BLaER1 (cell line): Measurements from ENCODE around the gene OPCML.
A peak's percentile ranks its signal among the peaks of the same experiment; 100 is the strongest.

Experiments
- H3K27ac ChIP-seq: shearing (Covaris generic); formaldehyde crosslinking; 2 replicates; pipeline ENCODE4 v1.8.1; 2022
- H3K27me3 ChIP-seq: shearing (Covaris generic); formaldehyde crosslinking; 2 replicates; pipeline ENCODE4 v1.8.1; 2022
- H3K36me3 ChIP-seq: shearing (Covaris generic); formaldehyde crosslinking; 2 replicates; pipeline ENCODE4 v1.8.1; 2022
- H3K4me1 ChIP-seq: shearing (Covaris generic); formaldehyde crosslinking; 2 replicates; pipeline ENCODE4 v1.8.1; 2022
- H3K4me2 ChIP-seq: shearing (Covaris generic); formaldehyde crosslinking; 2 replicates; pipeline ENCODE4 v1.8.1; 2022
- H3K4me3 ChIP-seq: shearing (Covaris generic); formaldehyde crosslinking; 2 replicates; pipeline ENCODE4 v1.8.1; 2022
- H3K9ac ChIP-seq: shearing (Covaris generic); formaldehyde crosslinking; 2 replicates; pipeline ENCODE4 v1.8.1; 2022
- H3K9me3 ChIP-seq: shearing (Covaris generic); formaldehyde crosslinking; 2 replicates; pipeline ENCODE4 v1.8.1; 2022
- H4K20me1 ChIP-seq: shearing (Covaris generic); formaldehyde crosslinking; 2 replicates; pipeline ENCODE4 v1.8.1; 2022
- Cebpa-rat ChIP-seq: shearing (Covaris generic); IDR thresholded peaks from 2 replicates; pipeline ENCODE4 v1.8.1; 2022

OPCML gene

DNA sequence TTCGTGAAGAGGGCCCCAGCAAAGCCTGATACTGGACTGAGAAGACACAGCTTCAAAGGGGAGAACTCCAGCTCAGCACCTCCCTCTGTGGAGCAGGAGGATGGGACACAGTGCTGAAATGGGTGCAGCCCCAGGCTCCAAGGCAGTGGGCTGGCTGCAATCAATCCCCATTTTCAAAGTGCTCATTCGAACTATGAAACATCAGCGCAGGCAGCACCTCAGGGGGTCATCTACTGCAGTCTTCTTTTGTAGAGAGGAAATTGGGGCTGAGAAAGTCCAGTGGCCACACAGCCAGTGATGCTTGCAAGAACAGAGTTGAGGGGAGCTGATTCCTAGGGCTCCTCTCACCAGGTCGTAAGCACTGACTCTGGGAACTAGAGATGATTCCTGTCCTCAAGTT lies 25.1 kb downstream of the OPCML start:
- Histone ChIP-seq H3K9ac (no peak overlapping the region), H3K9me3 (no peaks in the 10 kb centered on the region), H3K27ac (no peak overlapping the region), H3K4me2 (peak overlapping the region; percentile 83), H3K36me3 (no peaks in the 10 kb centered on the region), H3K4me3 (no peak overlapping the region), H3K4me1 (peaks cover 44% of the 10 kb centered on the region), H4K20me1 (peaks cover 13% of the 10 kb centered on the region; the same call in 1 of the 2 replicates), H3K27me3 (no peaks in the 10 kb centered on the region; the same call in 1 of the 2 replicates)
- TF ChIP-seq Cebpa-rat, result no peak

DNA sequence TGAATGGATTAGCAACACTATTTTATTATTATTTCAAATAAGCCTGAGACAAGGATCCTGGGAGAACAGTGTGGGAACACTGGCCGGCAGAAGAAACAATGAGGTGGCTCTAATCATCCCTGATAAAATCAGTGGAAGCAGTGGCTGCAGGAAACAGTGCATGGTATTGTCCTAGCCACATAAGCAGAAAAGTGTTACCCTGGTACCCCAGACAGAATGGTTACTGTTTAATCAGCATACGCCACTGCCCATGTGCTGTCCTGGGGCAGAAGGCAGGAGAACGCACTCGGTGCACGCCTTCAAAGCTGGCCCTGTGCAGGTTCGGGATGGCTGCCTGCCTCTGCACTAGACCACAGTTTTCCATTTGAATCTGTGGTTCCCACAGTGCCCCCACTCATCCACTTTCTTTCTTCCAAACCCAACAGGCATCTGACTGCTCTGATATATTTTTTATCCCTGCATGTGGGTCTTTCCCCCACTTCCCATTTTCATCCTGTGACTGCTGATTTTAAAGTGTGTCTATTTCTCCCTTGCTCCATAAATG lies 25.7 kb downstream of the OPCML start:
- Histone ChIP-seq H3K9me3 (no peaks in the 10 kb centered on the region), H3K4me1 (peaks cover 48% of the 10 kb centered on the region), H3K9ac (no peak overlapping the region), H3K27ac (no peak overlapping the region), H3K27me3 (no peaks in the 10 kb centered on the region; the same call in 1 of the 2 replicates), H4K20me1 (peaks cover 13% of the 10 kb centered on the region; the same call in 1 of the 2 replicates), H3K4me3 (no peak overlapping the region), H3K36me3 (no peaks in the 10 kb centered on the region), H3K4me2 (peak overlapping the region; percentile 83)
- TF ChIP-seq Cebpa-rat, result no peak

DNA sequence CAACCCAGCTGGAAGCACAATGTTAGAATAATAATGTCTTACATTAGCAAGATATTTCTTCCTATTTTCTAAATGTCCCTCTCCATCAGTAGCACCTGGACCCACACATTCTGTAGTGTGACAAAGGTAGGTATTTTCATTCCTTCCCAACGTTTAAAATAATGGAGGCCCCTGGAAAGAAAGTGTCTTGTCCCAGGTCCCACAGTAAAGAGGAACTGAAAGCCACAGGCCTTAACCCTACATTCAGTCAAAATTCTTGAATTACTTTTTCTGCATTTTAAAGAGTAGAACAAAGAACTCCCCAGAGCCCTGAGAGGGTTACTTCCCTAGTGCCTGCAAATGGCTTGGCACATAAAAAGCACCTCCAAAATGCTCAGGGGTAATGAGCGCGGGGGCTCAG lies 26.3 kb downstream of the OPCML start:
- Histone ChIP-seq H3K36me3 (no peaks in the 10 kb centered on the region), H4K20me1 (peaks cover 13% of the 10 kb centered on the region; the same call in 1 of the 2 replicates), H3K27me3 (no peaks in the 10 kb centered on the region; the same call in 1 of the 2 replicates), H3K4me1 (peaks cover 54% of the 10 kb centered on the region), H3K4me2 (peak overlapping the region; percentile 83), H3K27ac (no peak overlapping the region), H3K9me3 (no peaks in the 10 kb centered on the region), H3K9ac (no peak overlapping the region), H3K4me3 (no peak overlapping the region)
- TF ChIP-seq Cebpa-rat, result no peak

DNA sequence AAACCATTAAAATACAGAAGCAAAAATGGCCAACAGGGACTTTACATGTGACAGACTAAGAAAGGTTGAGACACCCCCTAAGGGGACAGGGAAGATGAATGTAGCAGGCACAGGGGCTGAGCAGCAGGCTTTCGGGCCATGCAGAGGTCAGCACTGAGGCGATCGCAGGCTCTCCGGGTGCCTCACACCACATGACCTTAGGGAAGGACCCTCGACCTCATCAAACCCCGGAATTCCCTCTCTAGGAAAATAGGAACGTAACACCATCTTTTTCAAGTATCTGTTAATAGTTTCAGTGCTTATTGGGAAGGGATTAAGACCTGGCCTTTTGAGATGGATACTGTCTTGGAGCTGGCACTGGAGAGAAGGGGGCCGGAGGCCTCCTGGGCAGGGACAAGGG lies 27.4 kb downstream of the OPCML start:
- no peak for TF ChIP-seq Cebpa-rat
- no peaks in the 10 kb centered on the region for H3K9me3 ChIP-seq
- H3K4me1 ChIP-seq, result peaks cover 64% of the 10 kb centered on the region
- H3K9ac ChIP-seq, result no peak overlapping the region
- no peak overlapping the region for H3K27ac ChIP-seq
- no peaks in the 10 kb centered on the region; the same call in 1 of the 2 replicates for H3K27me3 ChIP-seq
- H4K20me1 ChIP-seq, result peaks cover 13% of the 10 kb centered on the region; the same call in 1 of the 2 replicates
- H3K36me3 ChIP-seq, result no peaks in the 10 kb centered on the region
- no peak overlapping the region for H3K4me3 ChIP-seq
- peak overlapping the region; percentile 83 for H3K4me2 ChIP-seq

DNA sequence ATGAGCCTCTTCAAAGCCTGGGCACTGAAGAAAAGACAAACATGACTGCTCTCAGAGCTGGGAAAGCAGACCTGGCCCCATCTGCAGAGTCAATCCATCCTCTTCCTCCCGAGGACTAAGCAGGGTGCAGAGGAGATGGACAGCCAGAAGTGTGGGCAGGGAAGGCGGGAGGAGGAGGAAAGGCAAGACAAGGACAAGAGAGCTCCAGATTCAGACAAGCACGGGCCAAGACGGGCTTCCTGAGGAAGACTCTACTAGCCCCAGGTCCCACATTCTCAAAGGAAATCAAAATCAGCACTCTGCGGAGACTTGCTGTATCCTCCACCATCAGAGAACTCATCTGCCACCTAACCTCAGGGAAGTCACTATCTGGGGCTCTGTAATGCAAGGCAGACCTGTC lies 28.5 kb downstream of the OPCML start:
- Histone ChIP-seq H3K4me3 (no peak overlapping the region), H3K9me3 (no peaks in the 10 kb centered on the region), H3K27me3 (no peaks in the 10 kb centered on the region; the same call in 1 of the 2 replicates), H3K4me1 (peaks cover 71% of the 10 kb centered on the region), H3K4me2 (no peak overlapping the region; the same call in 1 of the 2 replicates), H3K9ac (no peak overlapping the region), H3K27ac (no peak overlapping the region), H4K20me1 (peaks cover 13% of the 10 kb centered on the region; the same call in 1 of the 2 replicates), H3K36me3 (no peaks in the 10 kb centered on the region)
- TF ChIP-seq Cebpa-rat, result no peak

DNA sequence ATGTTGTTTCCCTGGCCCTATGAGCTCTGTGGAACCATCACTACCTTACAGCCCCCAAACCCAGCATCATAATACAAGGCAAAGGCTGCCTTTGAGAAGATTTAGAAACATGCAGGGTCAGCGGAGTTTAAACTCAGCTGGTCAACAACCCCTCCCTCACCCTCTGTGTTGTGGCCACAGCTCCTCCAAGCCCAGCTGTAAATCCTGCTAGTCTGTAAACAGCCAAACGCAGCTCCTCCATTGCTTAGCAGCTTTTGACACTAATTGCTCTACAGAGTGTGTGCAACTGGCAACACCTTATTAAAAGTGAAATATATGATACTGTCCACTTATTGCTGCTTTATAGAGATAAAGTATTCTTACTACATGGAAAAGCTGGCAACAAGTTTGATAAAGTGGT lies 29.1 kb downstream of the OPCML start:
- TF ChIP-seq Cebpa-rat, result no peak
- Histone ChIP-seq H3K4me2 (no peak overlapping the region), H3K27me3 (no peaks in the 10 kb centered on the region), H3K9ac (no peak overlapping the region), H3K4me1 (peaks cover 76% of the 10 kb centered on the region), H4K20me1 (peaks cover 13% of the 10 kb centered on the region; the same call in 1 of the 2 replicates), H3K9me3 (no peaks in the 10 kb centered on the region), H3K4me3 (no peak overlapping the region), H3K27ac (no peak overlapping the region), H3K36me3 (no peaks in the 10 kb centered on the region)

DNA sequence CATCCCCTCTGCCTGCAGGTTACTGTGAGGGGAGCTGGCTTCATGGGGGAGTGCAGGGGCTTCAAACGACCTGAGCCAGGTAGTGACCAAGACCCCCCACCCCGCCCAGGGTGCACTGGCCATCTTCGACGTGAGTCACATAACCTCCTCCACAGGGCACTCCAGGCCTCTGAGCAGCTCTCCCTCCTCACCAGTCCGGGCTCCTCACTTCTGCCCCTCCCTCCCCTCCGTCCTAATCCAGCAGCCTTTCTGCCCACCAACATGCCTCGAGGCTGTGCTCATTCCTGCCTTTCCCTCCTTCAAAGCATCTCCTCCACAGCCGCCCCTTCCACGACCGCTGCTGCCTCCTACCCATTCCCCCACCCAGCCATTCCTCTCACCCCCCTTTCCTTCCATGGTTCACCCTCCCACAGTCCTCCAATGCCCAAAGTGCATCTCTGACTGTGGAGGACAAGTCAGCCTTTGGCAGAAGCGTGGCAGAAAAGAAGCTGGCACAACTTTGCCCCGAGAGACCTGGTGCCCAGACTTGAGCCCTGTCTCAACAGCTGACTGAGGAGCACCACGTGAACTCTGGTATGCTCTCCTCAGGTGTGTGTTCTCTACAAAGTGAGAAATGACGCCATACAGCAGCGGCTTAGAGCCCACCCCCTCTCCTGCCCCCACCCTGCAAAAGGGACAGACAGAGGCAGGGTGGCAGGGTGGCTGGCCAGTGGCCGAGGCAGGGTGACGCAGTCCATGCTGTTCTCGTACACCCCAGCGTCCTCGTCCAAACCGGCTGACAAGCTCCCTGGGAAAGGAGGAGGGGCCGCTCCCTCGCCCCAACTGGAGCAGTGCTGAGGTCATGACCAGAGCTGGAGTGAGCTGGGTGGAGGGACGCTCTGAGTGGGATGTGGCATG lies 30.4 kb downstream of the OPCML start:
- Histone ChIP-seq H3K4me1 (peaks cover 81% of the 10 kb centered on the region), H3K9ac (no peak overlapping the region), H4K20me1 (peaks cover 13% of the 10 kb centered on the region; the same call in 1 of the 2 replicates), H3K4me3 (no peak overlapping the region), H3K27me3 (no peaks in the 10 kb centered on the region), H3K36me3 (no peaks in the 10 kb centered on the region), H3K4me2 (peak overlapping the region; percentile 42), H3K27ac (no peak overlapping the region), H3K9me3 (no peaks in the 10 kb centered on the region)
- TF ChIP-seq Cebpa-rat, result no peak

DNA sequence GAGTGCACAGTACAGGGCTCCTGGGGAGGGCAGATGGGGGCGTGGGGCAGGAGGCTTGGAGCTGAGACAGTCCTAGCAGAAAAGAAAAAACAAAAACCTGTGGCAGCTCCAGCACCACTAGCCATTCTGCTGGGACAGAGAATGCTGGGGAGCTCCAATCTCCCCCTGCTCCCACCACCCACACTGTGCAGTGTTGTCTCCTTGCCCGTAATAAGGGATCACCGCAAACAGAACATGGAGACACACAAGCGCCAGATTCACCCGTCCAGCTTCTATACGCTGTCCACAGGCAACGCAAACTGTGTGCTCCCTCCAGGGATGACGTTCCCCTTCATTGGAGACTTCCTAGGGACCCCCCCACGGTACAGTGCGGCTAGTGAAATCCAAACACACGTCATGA lies 31.4 kb downstream of the OPCML start:
- H3K4me3 ChIP-seq, result no peak overlapping the region
- H3K4me1 ChIP-seq, result peaks cover 71% of the 10 kb centered on the region
- H3K4me2 ChIP-seq, result peak overlapping the region; percentile 42
- no peaks in the 10 kb centered on the region for H3K36me3 ChIP-seq
- H3K9me3 ChIP-seq, result no peaks in the 10 kb centered on the region
- H3K27ac ChIP-seq, result no peak overlapping the region
- H3K9ac ChIP-seq, result no peak overlapping the region
- H3K27me3 ChIP-seq, result no peaks in the 10 kb centered on the region
- TF ChIP-seq Cebpa-rat, result no peak
- H4K20me1 ChIP-seq, result peaks cover 8% of the 10 kb centered on the region; the same call in 1 of the 2 replicates

DNA sequence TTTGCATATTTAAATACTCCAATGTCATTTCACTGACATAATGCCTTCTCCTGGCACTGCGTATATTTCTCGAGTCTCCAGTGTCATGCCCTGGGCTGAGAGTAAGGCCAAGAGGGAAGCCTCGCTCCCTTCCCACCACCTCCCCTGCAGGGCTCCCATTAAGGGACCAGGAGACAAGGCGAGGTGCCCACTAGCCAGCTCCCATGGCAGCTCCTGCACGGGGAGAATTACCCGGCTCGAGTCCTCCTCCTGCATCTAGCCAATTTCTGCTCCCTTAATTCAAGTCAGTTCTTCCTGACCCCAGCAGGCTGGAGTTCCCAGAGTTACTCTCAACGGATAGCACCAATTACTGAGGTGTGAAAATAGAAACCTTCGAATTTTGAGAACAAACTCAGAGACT lies 31.9 kb downstream of the OPCML start:
- Histone ChIP-seq H4K20me1 (peaks cover 3% of the 10 kb centered on the region; the same call in 1 of the 2 replicates), H3K27ac (no peak overlapping the region), H3K27me3 (no peaks in the 10 kb centered on the region), H3K4me1 (peaks cover 66% of the 10 kb centered on the region), H3K4me3 (no peak overlapping the region), H3K9me3 (no peaks in the 10 kb centered on the region), H3K9ac (no peak overlapping the region), H3K4me2 (peak overlapping the region; percentile 42), H3K36me3 (no peaks in the 10 kb centered on the region)
- no peak for TF ChIP-seq Cebpa-rat

DNA sequence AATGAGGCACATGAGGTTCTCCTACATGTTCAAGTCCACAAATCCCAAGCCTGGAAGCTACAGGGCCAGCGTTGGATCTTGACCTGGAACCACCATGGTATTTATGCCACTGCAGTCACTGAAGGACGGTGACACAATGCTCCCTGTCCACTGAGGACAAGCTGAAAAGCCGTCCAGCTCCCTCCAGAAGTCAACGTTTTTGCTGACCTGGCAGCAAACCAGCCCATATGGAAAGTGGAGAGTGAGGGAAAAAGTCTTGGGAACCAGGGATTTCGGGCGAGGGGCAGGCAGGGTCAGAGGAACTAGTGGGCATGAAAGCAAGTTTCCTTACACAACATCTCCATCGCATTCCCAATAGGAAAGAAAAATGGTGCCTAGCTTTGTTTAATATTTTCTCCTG lies 33.3 kb downstream of the OPCML start:
- Histone ChIP-seq H3K9ac (no peak overlapping the region), H3K9me3 (no peaks in the 10 kb centered on the region), H4K20me1 (no peaks in the 10 kb centered on the region), H3K4me2 (peak overlapping the region; percentile 77), H3K36me3 (no peaks in the 10 kb centered on the region), H3K4me3 (no peak overlapping the region), H3K27me3 (no peaks in the 10 kb centered on the region), H3K4me1 (peaks cover 52% of the 10 kb centered on the region), H3K27ac (no peak overlapping the region; the same call in 1 of the 2 replicates)
- no peak for TF ChIP-seq Cebpa-rat
